Loucy (cell line): ENCODE measurements around the gene CNIH3.

Experiments used
- H2AFZ ChIP-seq: fragments of 200-600 bp; sonication (generic); 2 replicates; pipeline ENCODE4 v1.6.0; 2016; ENCODE audit warnings: antibody characterized with exemption, mild to moderate bottlenecking, low read length, moderate library complexity
- H3F3A ChIP-seq: fragments of 200-600 bp; 2 replicates; pipeline ENCODE4 v1.6.0; 2016; ENCODE audit warnings: antibody characterized with exemption, low read depth, mild to moderate bottlenecking
- H3K27me3 ChIP-seq: fragments of 200-600 bp; sonication (generic); 2 replicates; pipeline ENCODE4 v1.6.1; 2014; ENCODE audit warnings: low read length, mild to moderate bottlenecking; ENCODE audit not compliant: insufficient read depth, poor library complexity, severe bottlenecking
- H3K36me3 ChIP-seq: fragments of 200-600 bp; sonication (generic); 2 replicates; pipeline ENCODE4 v1.6.1; 2016; ENCODE audit warnings: low read length; ENCODE audit not compliant: insufficient read depth
- H3K4me1 ChIP-seq: fragments of 200-600 bp; sonication (generic); 2 replicates; pipeline ENCODE4 v1.5.1; 2014; ENCODE audit warnings: low read length, mild to moderate bottlenecking; ENCODE audit not compliant: insufficient read depth, poor library complexity, severe bottlenecking
- H3K4me2 ChIP-seq: fragments of 200-600 bp; sonication (generic); 2 replicates; pipeline ENCODE4 v1.6.0; 2014; ENCODE audit warnings: antibody characterized with exemption, low read length, low read depth, mild to moderate bottlenecking; ENCODE audit not compliant: poor library complexity, severe bottlenecking
- H3K4me3 ChIP-seq: fragments of 200-600 bp; sonication (generic); 2 replicates; pipeline ENCODE4 v1.5.1; 2014; ENCODE audit warnings: low read length, mild to moderate bottlenecking, mixed read lengths; ENCODE audit not compliant: poor library complexity, severe bottlenecking
- H3K79me2 ChIP-seq: fragments of 200-600 bp; sonication (generic); 2 replicates; pipeline ENCODE4 v1.6.1; 2014; ENCODE audit warnings: low read length; ENCODE audit not compliant: insufficient read depth
- H3K9ac ChIP-seq: fragments of 200-600 bp; sonication (generic); 2 replicates; pipeline ENCODE4 v1.6.0; 2014; ENCODE audit warnings: mild to moderate bottlenecking, low read depth, low read length, moderate library complexity; ENCODE audit not compliant: poor library complexity, severe bottlenecking
- H3K9me2 ChIP-seq: fragments of 200-600 bp; sonication (generic); replicated peaks from 2 replicates; pipeline ENCODE4 v1.6.1; 2016; ENCODE audit warnings: low read depth, low read length, mixed read lengths
- H3K9me3 ChIP-seq: fragments of 200-600 bp; sonication (generic); 2 replicates; pipeline ENCODE4 v1.6.1; 2014; ENCODE audit warnings: mild to moderate bottlenecking, antibody characterized with exemption, low read length, low read depth; ENCODE audit not compliant: insufficient read depth
- H4K20me1 ChIP-seq: fragments of 200-600 bp; sonication (generic); 2 replicates; pipeline ENCODE4 v1.6.0; 2014; ENCODE audit warnings: antibody characterized with exemption, low read length, mild to moderate bottlenecking; ENCODE audit not compliant: insufficient read depth, poor library complexity, severe bottlenecking
- CTCF ChIP-seq: fragments of 200-600 bp; sonication (generic); conservative IDR thresholded peaks from 2 replicates; pipeline ENCODE4 v1.5.1; 2014; ENCODE audit warnings: mild to moderate bottlenecking, antibody characterized with exemption, low read length
- EZH2phosphoT487 ChIP-seq: fragments of 200-600 bp; IDR thresholded peaks from 2 replicates; pipeline ENCODE4 v1.6.1; 2018; ENCODE audit warnings: antibody characterized with exemption, mild to moderate bottlenecking, moderate library complexity, borderline replicate concordance

CNIH3 gene

GRCh38 chr1:224650290-224650689 is 34.2 kb downstream of the CNIH3 start:
- Histone ChIP-seq H3K9me2 (no peaks in the 10 kb centered on the region), H3F3A (0 out of 2 replicates have a peak, but pooled peaks cover 6% of the 10 kb centered on the region), H3K79me2 (peaks cover 21% of the 10 kb centered on the region; the same call in 1 of the 2 replicates), H3K4me2 (peak overlapping the region; percentile 15), H3K36me3 (no peaks in the 10 kb centered on the region), H3K4me3 (no peak overlapping the region), H3K9ac (no peak overlapping the region), H3K27me3 (no peaks in the 10 kb centered on the region), H3K9me3 (no peaks in the 10 kb centered on the region), H2AFZ (no peak overlapping the region), H4K20me1 (no peaks in the 10 kb centered on the region), H3K4me1 (peaks cover 44% of the 10 kb centered on the region)
- TF ChIP-seq EZH2phosphoT487 (no peak), CTCF (no peak)

- Histone ChIP-seq H3K9ac (no peak overlapping the region), H3K36me3 (no peaks in the 10 kb centered on the region), H3K4me1 (peaks cover 37% of the 10 kb centered on the region), H3K4me2 (no peak overlapping the region), H3K27me3 (no peaks in the 10 kb centered on the region), H3K9me3 (no peaks in the 10 kb centered on the region), H3K9me2 (no peaks in the 10 kb centered on the region), H3F3A (0 out of 2 replicates have a peak, but pooled peaks cover 6% of the 10 kb centered on the region), H3K4me3 (no peak overlapping the region), H4K20me1 (no peaks in the 10 kb centered on the region), H3K79me2 (peaks cover 21% of the 10 kb centered on the region; the same call in 1 of the 2 replicates), H2AFZ (no peak overlapping the region)
- TF ChIP-seq EZH2phosphoT487 (no peak), CTCF (no peak)
Measured at GRCh38 chr1:224651188-224651587, 35.1 kb downstream of the CNIH3 start.

GRCh38 chr1:224656392-224656791 is 40.3 kb downstream of the CNIH3 start:
- Histone ChIP-seq H3K4me1 (no peaks in the 10 kb centered on the region), H3F3A (no peaks in the 10 kb centered on the region), H3K79me2 (peaks cover 9% of the 10 kb centered on the region; the same call in 1 of the 2 replicates), H3K4me2 (no peak overlapping the region), H3K9me2 (no peaks in the 10 kb centered on the region), H2AFZ (no peak overlapping the region), H3K9me3 (no peaks in the 10 kb centered on the region), H3K4me3 (no peak overlapping the region), H3K27me3 (no peaks in the 10 kb centered on the region), H4K20me1 (no peaks in the 10 kb centered on the region), H3K36me3 (no peaks in the 10 kb centered on the region), H3K9ac (no peak overlapping the region)
- no peak for TF ChIP-seq EZH2phosphoT487
- no peak for TF ChIP-seq CTCF
